ENCODE data around the gene KRT40.

The KRT40 gene

DNA sequence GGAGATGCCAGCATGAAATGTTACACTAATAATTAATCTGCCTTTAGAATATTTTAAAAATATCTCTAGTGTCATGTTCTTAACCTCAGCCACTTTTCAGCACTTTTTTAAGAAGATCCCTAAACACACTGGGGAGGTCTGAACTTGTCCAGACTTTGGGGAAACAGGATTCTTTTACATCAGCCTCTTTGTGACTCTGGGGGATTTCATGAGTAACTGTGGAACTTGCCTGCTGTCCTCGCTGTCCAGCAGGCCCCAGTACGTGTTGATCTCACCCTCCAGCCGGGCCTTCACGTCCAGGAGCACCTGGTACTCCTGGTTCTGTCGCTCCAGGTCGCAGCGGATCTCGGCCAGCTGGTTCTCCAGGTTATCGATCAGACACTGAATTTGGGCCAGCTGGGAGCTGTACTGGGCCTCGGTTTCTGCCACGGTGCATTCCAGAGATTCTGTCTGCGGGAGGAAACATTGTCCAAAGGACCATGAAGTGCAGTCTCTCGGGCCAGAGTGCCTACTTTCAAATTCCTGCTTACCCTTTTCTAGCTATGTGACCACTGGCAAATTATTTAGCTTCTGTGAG is 5.5 kb downstream of the KRT40 start:
- Mint-ChIP-seq H3K27ac (no peak overlapping the region), H3K27me3 (peaks cover 45% of the 10 kb centered on the region), H3K9me3 (no peaks in the 10 kb centered on the region), H3K4me1 (no peaks in the 10 kb centered on the region), H3K4me3 (no peak overlapping the region), H3K36me3 (no peaks in the 10 kb centered on the region)
- ATAC-seq: no peak

DNA sequence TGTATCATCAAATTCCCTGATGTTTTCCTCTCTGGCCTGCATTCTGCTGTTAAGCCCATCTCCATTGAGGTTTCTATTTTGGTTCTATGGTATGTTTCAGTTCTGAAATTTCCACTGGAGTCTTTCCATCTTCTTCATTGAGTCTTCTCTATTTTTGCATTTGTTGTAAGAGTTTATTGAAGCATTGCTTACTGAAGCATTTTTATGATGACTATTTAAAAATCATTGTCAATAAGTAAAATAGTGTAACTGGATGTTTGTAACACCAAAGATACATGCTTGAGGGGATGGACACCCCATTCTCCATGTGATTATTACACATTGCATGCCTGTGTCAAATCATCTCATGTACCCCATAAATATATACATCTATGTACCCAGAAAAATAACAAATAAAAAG is 8.6 kb downstream of the KRT40 start:
- no peak overlapping the region for H3K4me3 Mint-ChIP-seq

DNA sequence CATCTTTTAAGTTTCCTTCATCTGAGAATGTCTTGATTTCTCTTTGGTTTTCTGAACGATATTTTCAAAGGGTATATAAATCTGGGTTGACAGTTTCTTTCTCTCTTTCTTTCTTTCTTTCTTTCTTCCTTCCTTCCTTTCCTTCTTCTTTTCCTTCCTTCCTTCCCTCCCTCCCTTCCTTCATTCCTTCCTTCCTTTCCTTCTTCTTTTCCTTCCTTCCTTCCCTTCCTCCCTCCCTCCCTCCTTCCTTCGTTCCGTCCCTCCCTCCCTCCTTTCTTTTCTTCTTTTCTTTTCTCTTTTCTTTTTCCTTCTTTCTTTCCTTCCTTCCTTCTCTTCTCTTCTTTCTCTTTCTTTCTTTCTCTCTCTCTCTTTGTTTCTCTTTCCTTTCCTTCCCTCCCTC is 9.8 kb downstream of the KRT40 start:
- Mint-ChIP-seq H3K4me3 (no peak overlapping the region), H3K27me3 (peaks cover 41% of the 10 kb centered on the region), H3K36me3 (no peaks in the 10 kb centered on the region), H3K4me1 (no peaks in the 10 kb centered on the region), H3K27ac (no peak overlapping the region), H3K9me3 (no peaks in the 10 kb centered on the region)
- no peak for ATAC-seq

More for the DNA sequence above, 8.6 kb downstream of the KRT40 start:
- Mint-ChIP-seq H3K9me3 (no peaks in the 10 kb centered on the region), H3K27me3 (peaks cover 47% of the 10 kb centered on the region), H3K27ac (no peak overlapping the region), H3K4me1 (no peaks in the 10 kb centered on the region), H3K36me3 (no peaks in the 10 kb centered on the region)
- ATAC-seq: no peak

DNA sequence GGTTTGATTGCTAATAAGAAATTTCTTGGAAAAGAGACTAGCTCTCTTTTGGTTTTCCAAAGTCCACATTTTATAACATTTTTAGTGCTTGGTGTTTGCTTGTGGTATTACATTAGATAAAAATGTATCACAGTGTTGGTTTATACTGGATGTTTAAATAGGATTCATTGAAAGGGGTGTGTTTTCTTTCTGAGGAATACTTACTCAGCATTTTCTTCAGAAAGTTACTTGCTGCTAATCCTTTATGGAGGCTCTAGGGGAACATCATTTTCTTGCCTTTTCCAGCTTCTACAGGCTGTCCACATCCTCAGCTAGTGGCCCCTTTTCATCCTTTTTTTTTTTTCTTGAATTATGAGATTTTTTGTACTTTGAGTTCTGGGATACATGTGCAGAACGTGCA is 16.5 kb downstream of the KRT40 start:
- H3K9me3 Mint-ChIP-seq: no peaks in the 10 kb centered on the region
- H3K36me3 Mint-ChIP-seq: no peaks in the 10 kb centered on the region
- H3K4me3 Mint-ChIP-seq: no peak overlapping the region
- peaks cover 8% of the 10 kb centered on the region for H3K27me3 Mint-ChIP-seq
- no peaks in the 10 kb centered on the region for H3K4me1 Mint-ChIP-seq
- ATAC-seq: no peak
- no peak overlapping the region for H3K27ac Mint-ChIP-seq

DNA sequence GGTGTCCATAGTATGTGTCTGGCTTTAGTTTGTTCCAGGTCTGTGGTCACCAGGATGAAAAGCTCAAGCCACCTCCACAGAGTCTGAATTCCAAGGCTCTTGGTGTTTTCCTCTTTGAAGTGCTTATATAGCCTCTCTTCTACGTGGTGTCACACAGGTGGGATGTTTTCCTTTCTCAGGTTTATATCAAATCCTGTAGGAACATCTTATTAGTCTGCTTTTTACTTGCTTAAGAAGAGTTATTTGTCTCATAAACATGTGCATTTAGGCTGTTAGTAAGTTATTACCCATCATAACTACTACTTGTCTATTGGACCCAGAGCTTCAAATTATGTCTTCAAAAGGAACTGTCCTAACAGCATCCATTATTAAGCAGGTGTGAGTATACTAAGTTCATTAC is 17.3 kb downstream of the KRT40 start, which contains the start of gene KRT39:
TSS of gene KRT39 (minus strand) at position 101 of the 400 bp plus-strand sequence. CDS start at position 9, 92 bp downstream.
- Mint-ChIP-seq H3K4me3 (no peak within 1 kb of the TSS), H3K36me3 (no peaks in the 10 kb centered on the region), H3K27me3 (peaks cover 8% of the 10 kb centered on the region), H3K9me3 (no peaks in the 10 kb centered on the region), H3K27ac (no peak within 1 kb of the TSS), H3K4me1 (no peaks in the 10 kb centered on the region)
- no peak for ATAC-seq

DNA sequence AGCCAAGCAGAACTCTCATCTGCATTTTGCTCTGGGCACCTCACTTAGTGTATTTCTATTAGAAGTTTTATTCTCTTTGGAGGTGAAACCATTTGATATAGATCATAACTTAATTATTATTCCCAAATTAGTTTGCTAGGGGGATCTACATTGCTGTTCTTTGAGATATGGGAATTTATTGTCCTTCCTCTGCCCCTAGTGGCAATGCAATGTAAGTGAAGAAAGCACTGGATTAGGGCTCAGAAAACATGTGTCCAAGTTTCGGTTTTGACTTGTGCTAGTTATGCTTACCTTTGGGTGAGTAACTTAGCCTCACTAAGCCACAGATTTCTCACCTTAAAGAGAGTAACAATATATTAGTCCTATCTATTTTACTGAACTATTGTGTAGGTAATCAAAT is 20.3 kb downstream of the KRT40 start:
- H3K27ac Mint-ChIP-seq: no peak overlapping the region
- peaks cover 7% of the 10 kb centered on the region for H3K4me1 Mint-ChIP-seq
- H3K27me3 Mint-ChIP-seq: peaks cover 20% of the 10 kb centered on the region
- H3K36me3 Mint-ChIP-seq: no peaks in the 10 kb centered on the region
- H3K4me3 Mint-ChIP-seq: no peak overlapping the region
- no peaks in the 10 kb centered on the region for H3K9me3 Mint-ChIP-seq
- no peak for ATAC-seq

DNA sequence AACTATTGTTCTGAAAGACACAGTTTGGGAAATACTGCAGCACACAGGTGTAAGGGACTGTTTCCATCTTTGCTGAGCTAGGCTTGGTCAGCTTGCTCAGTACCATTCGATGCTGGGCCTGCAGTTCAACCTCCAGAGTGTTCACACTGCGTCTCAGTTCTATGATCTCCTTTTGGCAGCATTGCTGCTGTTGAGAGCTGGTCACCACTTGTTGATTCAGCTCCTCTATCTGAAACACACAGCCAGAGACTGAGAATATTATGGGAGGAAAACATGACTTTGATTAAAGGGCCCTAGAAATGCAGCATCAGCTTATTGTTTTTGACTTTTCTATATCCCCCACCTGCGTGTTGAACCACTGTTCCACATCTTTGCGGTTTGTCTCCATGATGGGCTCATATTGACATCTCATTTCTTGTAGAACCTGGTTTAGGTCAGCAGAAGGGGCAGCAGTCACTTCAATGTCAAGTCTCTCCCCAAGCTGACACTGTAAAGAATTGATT is 22.0 kb downstream of the KRT40 start:
- Mint-ChIP-seq H3K27ac (no peak overlapping the region), H3K4me1 (peaks cover 7% of the 10 kb centered on the region), H3K9me3 (no peaks in the 10 kb centered on the region), H3K4me3 (no peak overlapping the region), H3K36me3 (no peaks in the 10 kb centered on the region), H3K27me3 (peaks cover 20% of the 10 kb centered on the region)
- ATAC-seq: no peak

DNA sequence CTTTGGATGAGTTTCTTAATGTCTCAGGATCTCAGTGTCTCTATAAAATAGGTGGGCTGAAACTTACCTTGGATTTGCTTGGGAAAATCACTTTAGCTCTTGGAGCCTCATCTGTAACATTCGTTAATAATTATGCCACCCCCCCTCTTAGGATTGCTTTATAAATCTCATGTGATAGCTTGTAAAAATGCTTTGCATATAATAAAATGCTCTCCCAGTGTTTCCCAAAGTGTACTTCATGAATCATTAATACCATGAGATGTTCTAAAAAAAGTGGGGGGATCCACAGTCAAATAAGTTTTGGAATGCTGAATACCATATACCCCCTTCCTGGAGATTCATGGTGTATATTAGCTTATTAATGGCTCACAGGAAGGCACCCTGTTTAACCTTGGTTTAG is 22.5 kb downstream of the KRT40 start:
- ATAC-seq: no peak
- no peak overlapping the region for H3K27ac Mint-ChIP-seq
- H3K4me1 Mint-ChIP-seq: peaks cover 7% of the 10 kb centered on the region
- H3K36me3 Mint-ChIP-seq: no peaks in the 10 kb centered on the region
- H3K4me3 Mint-ChIP-seq: no peak overlapping the region
- peaks cover 20% of the 10 kb centered on the region for H3K27me3 Mint-ChIP-seq
- no peaks in the 10 kb centered on the region for H3K9me3 Mint-ChIP-seq

DNA sequence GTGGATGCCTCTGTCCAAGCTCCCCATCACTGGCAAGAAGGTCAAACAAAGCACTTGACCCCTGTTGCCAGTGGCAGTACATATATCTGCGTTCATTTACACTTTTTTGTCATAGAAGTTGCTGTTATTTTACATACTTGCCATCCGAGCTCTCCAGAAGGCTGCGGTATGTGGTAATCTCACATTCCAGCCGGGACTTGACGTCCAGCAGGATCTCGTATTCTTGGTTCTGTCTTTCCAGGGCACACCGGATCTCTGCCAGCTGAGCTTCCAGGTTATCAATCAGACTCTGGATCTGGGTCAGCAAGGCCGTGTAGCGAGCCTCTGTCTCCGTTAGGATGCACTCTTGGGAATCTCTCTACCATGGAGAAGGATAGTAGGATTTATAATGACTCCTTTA is 24.0 kb downstream of the KRT40 start:
- H3K27me3 Mint-ChIP-seq: peaks cover 33% of the 10 kb centered on the region
- H3K4me1 Mint-ChIP-seq: peaks cover 7% of the 10 kb centered on the region

DNA sequence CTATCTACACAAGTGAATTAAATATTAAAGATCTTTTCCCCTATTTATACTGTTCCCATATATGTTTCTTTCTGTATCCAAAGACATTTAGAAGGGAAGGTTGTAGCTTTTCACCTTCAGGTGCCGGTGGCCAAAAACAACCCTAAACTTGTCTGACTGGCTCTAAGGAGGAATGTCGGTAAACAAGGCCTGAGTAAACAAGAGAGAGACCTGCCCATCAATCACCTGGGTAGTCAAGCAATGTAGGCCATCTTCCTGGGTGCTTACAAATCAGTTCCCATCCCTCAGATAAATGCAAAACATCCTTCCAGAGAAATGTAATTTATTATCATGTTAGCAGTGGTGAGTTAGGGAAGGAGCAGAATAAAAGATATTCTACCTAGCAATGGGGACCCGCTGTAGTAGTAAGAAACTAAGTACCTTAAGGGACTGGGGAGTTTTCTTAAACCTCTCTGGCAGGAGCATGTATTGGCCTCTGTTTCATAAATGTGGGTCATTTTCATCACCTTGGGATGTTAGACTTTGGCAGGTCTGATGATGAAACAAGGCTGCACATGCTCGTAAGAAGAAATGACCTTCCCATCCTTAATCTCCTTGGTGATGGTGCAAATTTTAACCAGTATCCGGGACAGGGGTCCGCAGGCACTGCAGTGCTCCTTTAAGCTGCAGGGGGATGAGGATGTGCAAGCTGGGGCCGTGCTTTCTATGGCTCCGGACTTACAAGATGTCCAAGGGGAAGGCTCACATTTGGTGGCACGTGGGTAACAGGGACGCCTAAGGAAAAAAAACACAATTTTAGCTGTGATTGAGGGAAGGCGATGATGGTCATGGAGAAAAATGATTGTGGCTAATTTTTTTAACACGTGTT is 25.8 kb downstream of the KRT40 start:
- H3K4me1 Mint-ChIP-seq: peaks cover 7% of the 10 kb centered on the region
- H3K27ac Mint-ChIP-seq: no peak overlapping the region
- no peak for ATAC-seq
- no peak overlapping the region for H3K4me3 Mint-ChIP-seq
- H3K36me3 Mint-ChIP-seq: no peaks in the 10 kb centered on the region
- peaks cover 32% of the 10 kb centered on the region for H3K27me3 Mint-ChIP-seq
- H3K9me3 Mint-ChIP-seq: no peaks in the 10 kb centered on the region

More for the DNA sequence above, 24.0 kb downstream of the KRT40 start:
- Mint-ChIP-seq H3K4me3 (no peak overlapping the region), H3K36me3 (no peaks in the 10 kb centered on the region), H3K27ac (no peak overlapping the region), H3K9me3 (no peaks in the 10 kb centered on the region)
- ATAC-seq: no peak

DNA sequence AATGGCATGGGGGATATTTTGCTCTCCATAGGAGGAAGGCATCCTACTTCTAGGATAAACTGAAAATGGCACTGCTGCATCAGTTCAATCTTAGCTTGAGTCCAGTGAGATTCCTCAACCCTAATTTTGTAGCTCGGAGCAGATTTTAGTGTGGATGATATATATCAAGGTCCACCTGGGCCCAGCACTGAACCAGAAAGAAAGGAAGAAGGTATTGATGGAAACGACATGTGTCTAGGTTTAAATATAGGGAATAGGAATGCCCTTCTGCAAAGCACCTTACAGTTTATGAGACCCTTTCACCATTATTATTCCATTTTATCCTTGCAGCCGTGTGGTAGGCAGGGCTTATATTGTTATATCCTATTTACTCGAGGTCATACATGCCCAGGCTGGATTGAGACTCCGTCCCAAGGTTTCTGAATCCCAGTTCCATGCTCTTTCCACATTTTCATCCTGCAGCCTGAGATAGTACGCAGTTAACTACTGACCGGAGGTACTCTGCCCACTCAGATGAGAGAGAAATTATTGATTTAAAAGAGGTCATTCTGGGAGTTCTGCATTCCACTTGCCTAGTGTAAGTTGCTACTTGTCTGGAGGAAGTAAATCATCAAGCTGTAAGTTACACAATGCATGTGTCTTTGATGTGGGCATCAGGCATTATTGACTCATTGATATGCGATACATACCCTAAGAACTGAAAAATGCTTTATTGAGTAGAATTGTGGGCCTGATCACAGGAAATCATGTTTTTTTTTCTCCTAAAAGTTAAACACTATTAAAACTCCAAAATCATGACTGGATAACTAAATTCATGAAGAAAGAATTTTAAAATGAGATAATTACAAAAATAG is 27.5 kb downstream of the KRT40 start:
- H3K4me3 Mint-ChIP-seq: no peak overlapping the region
- peaks cover 7% of the 10 kb centered on the region for H3K4me1 Mint-ChIP-seq
- H3K27me3 Mint-ChIP-seq: peaks cover 35% of the 10 kb centered on the region
- no peak for ATAC-seq
- no peaks in the 10 kb centered on the region for H3K36me3 Mint-ChIP-seq
- H3K9me3 Mint-ChIP-seq: no peaks in the 10 kb centered on the region
- no peak overlapping the region for H3K27ac Mint-ChIP-seq

DNA sequence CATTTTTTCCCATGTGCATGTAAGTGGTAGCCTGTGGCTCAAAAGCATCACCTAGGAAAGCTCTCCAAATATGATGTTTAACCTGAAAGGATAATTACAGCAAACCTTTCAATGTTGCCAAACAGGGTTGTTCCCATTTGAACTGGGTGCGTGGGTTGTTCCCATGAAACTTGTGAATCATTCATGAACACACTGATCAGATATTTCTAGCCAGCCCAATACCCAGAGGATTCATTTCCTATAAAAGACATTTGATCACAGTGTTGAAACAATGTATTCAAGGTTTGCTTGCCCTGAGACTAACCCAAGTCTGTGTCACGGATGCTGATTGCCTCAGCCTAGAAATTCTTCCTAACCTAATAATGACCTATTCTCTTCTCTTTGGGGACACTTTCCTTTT is 30.2 kb downstream of the KRT40 start:
- Mint-ChIP-seq H3K27ac (no peak overlapping the region), H3K36me3 (no peaks in the 10 kb centered on the region), H3K4me3 (no peak overlapping the region), H3K27me3 (peaks cover 44% of the 10 kb centered on the region), H3K9me3 (no peaks in the 10 kb centered on the region), H3K4me1 (no peaks in the 10 kb centered on the region)
- no peak for ATAC-seq

DNA sequence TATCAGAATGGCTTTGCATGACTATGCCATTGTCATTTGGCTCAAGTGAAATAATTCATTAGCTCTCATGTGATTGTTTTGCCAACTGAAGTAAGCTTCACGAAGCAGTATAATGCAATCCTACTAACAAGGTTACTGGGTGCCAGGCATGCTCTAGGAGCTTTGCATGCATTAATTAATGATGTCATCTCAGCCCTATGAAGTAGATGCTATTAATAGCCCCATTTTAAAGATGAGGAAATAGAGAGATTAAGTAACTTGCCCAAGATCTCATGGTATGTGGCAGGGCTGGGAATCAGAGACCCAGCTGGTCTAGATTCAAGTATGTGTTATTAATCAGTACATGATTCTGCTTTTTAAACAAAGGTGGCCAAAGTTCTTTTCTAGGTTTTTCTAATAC is 31.5 kb downstream of the KRT40 start:
- no peak for ATAC-seq
- Mint-ChIP-seq H3K36me3 (no peaks in the 10 kb centered on the region), H3K9me3 (no peaks in the 10 kb centered on the region), H3K27me3 (peaks cover 50% of the 10 kb centered on the region), H3K27ac (no peak overlapping the region), H3K4me3 (no peak overlapping the region), H3K4me1 (no peaks in the 10 kb centered on the region)

DNA sequence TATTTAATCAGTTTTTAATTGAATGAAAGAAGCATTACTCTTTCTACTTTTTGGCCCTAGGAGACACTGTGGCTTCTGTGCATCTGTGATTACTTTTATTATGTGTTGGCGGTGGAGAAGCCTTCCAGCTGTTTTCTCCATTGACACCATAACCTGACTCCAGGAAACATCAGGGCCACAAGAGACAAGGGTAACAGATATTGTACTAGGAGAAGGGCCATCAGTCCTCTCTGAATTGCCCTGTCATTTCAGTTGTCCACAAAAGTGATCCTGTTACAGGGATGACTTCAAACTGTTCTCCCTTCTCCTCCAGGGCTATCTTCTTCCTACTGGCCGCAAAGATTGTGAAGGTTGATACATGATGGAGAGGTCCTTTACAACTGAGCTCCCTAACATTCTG is 32.0 kb downstream of the KRT40 start:
- no peaks in the 10 kb centered on the region for H3K9me3 Mint-ChIP-seq
- ATAC-seq: no peak
- H3K27ac Mint-ChIP-seq: no peak overlapping the region
- no peak overlapping the region for H3K4me3 Mint-ChIP-seq
- no peaks in the 10 kb centered on the region for H3K4me1 Mint-ChIP-seq
- H3K36me3 Mint-ChIP-seq: no peaks in the 10 kb centered on the region
- H3K27me3 Mint-ChIP-seq: peaks cover 52% of the 10 kb centered on the region

DNA sequence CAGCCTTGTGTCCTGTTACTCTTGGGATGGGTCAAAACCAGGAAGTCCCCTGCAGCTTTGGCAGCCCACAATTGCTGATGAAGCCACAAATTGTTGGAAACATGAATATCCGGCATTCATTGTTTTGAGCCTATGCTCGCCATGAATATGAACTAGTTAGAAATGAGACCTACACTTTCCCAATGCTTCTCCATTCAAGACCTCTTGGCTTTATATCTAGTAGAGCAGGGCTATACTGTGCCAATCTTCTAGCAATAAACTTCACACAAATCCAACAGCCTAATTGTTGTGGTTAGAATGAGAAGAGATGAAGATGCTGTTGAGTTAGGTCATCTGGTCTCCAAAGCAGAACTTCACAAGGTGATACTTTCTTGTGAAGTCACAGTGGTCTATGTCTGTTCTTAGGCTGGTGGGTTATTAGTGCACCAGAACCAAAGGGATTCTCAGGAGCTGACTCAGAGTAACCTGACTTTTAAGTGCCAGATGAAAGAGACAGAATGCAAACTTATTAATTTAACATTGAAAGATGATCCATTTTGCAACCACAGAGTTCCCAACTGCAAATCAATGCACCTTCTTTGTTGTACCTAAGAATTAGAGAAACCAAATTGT is 33.0 kb downstream of the KRT40 start:
- Mint-ChIP-seq H3K27ac (no peak overlapping the region), H3K27me3 (peaks cover 59% of the 10 kb centered on the region), H3K4me3 (no peak overlapping the region), H3K9me3 (no peaks in the 10 kb centered on the region), H3K4me1 (no peaks in the 10 kb centered on the region), H3K36me3 (no peaks in the 10 kb centered on the region)
- no peak for ATAC-seq

Data from stimulated activated memory B cell treated with anti-CD40 and anti-IgM and Interleukin-4, amounts not matched to agents 10 μg/mL and 1 μg/mL and 100 μg/mL, for 72 hours (primary cell).